Measurements from ENCODE around the gene CCDC6. TPM values are rescaled to one million over a fixed set of nuclear protein-coding genes. Genes with fewer than 3 reads are reported as not detected.

Gene CCDC6
- total and polyA plus RNA-seq, 7 donors: 12.6 to 97.5 (median 59.2) TPM

DNA sequence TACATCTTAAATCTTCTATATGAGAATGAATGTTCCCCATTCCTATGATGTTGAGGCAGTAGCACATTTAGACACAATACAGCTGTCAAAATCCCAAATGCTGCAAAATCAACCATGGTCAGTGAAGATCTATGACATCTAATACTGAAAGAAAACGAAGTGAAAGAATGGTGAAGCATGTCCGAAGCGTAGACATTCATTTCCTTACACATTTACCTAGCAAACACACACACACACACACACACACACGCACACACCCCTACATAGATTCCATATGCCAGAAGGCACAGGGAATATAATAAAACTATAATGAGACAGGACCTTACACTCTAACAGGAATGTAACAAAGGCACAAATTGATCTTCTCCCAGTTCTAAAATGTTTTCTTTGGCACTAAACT is 32.5 kb downstream of the CCDC6 start:
- Histone ChIP-seq H3K36me3 (no peaks in the 10 kb centered on the region), H3K9me3 (no peaks in the 10 kb centered on the region), H3K27ac (peak overlapping the region in 3 of 4 donors; percentile 77 to 87 (median 80)), H3K4me1 (peaks cover 0 to 86% (median 70%) of the 10 kb centered on the region in 4 donors), H3K27me3 (no peaks in the 10 kb centered on the region), H3K4me3 (peak overlapping the region in 1 of 4 donors; percentile 26)
- no peak for TF ChIP-seq CTCF (IDR thresholded peaks at IDR 0.05)
- no peak for TF ChIP-seq POLR2AphosphoS5 (IDR thresholded peaks at IDR 0.05)
- TF ChIP-seq POLR2A (IDR thresholded peaks at IDR 0.05): no peak
- no peak for TF ChIP-seq EP300 (IDR thresholded peaks at IDR 0.05)
- WGBS, 2 donors: 13 to 48% methylated on average over 4 of the region's 4 CpGs
- intact Hi-C loops (cut with DNase I): loop anchor here (2.0 kb wide), 1 partner anchor 33 kb away; the partner anchor contains the start of gene CCDC6
- DNase-seq: no peak

- DNase-seq: peak; percentile 92
- H3K4me1 ChIP-seq: peaks cover 0 to 87% (median 68%) of the 10 kb centered on the region in 4 donors
- peak overlapping the region; percentile 69 to 87 (median 78) for H3K27ac ChIP-seq
- H3K9me3 ChIP-seq: no peaks in the 10 kb centered on the region
- H3K36me3 ChIP-seq: no peaks in the 10 kb centered on the region
- peak overlapping the region in 3 of 4 donors; percentile 1 to 26 (median 13) for H3K4me3 ChIP-seq
- H3K27me3 ChIP-seq: no peaks in the 10 kb centered on the region
- peak in 3 of 4 donors; percentile 50 to 81 (median 68) for TF ChIP-seq POLR2AphosphoS5 (IDR thresholded peaks at IDR 0.05)
- TF ChIP-seq EP300 (IDR thresholded peaks at IDR 0.05): peak; percentile 21 to 92 (median 69)
- TF ChIP-seq CTCF (IDR thresholded peaks at IDR 0.05): no peak
- TF ChIP-seq POLR2A (IDR thresholded peaks at IDR 0.05): no peak
- 9 to 41% methylated on average over 7 of the region's 7 CpGs for WGBS, 2 donors
- intact Hi-C loops (cut with DNase I): loop anchor here (2.0 kb wide), 1 partner anchor 34 kb away; the partner anchor contains the start of gene CCDC6
These were observed 33.4 kb downstream of the CCDC6 start for GRCh38 chr10:59872892-59873463.

GRCh38 chr10:59870152-59870551 is 36.2 kb downstream of the CCDC6 start:
- Histone ChIP-seq H3K27me3 (no peaks in the 10 kb centered on the region), H3K4me3 (no peak overlapping the region), H3K9me3 (no peaks in the 10 kb centered on the region), H3K4me1 (peaks cover 0 to 86% (median 68%) of the 10 kb centered on the region in 4 donors), H3K27ac (peak overlapping the region; percentile 6 to 87 (median 78)), H3K36me3 (no peaks in the 10 kb centered on the region)
- 89 to 94% methylated on average over 4 of the region's 4 CpGs for WGBS, 2 donors
- DNase-seq: no peak
- TF ChIP-seq EP300 (IDR thresholded peaks at IDR 0.05) (no peak), CTCF (IDR thresholded peaks at IDR 0.05) (no peak), POLR2A (IDR thresholded peaks at IDR 0.05) (no peak), POLR2AphosphoS5 (IDR thresholded peaks at IDR 0.05) (no peak)
- intact Hi-C loops (cut with DNase I): no loop called here

DNA sequence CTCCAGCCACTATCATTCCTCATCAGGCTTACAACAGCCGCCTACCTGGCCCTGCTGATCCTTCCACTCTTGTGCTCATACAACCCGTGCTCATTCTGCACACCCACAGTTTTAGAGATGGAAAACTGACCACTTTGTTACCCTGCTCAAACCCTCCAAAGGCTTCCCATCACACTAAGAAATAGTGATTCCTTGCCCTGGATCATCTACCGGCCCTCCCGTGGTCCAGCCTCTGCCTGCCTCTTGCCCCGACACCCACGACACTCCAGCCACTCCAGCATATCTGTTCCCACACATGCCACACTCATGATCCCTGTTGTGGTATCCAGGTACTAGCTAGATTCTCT is 36.8 kb downstream of the CCDC6 start:
- intact Hi-C loops (cut with DNase I): no loop called here
- H3K36me3 ChIP-seq: no peaks in the 10 kb centered on the region

More for the DNA sequence above, 36.8 kb downstream of the CCDC6 start:
- Histone ChIP-seq H3K4me1 (peaks cover 0 to 87% (median 66%) of the 10 kb centered on the region in 4 donors), H3K27ac (peak overlapping the region; percentile 6 to 87 (median 78)), H3K9me3 (no peaks in the 10 kb centered on the region), H3K27me3 (no peaks in the 10 kb centered on the region), H3K4me3 (no peak overlapping the region)
- WGBS, 2 donors: 91 to 94% methylated on average over 6 of the region's 6 CpGs
- no peak for TF ChIP-seq POLR2AphosphoS5 (IDR thresholded peaks at IDR 0.05)
- no peak for TF ChIP-seq CTCF (IDR thresholded peaks at IDR 0.05)
- TF ChIP-seq EP300 (IDR thresholded peaks at IDR 0.05): no peak
- TF ChIP-seq POLR2A (IDR thresholded peaks at IDR 0.05): no peak
- no peak for DNase-seq

Data from sigmoid colon (tissue), 7 donors.